Hair follicular keratinocyte (primary cell): ENCODE measurements around the gene COX4I2. TPM values are rescaled to one million over a fixed set of nuclear protein-coding genes. Genes with fewer than 3 reads are reported as not detected.

Experiments used
- total RNA-seq: library from RNA; depleted of rRNA; stranded (reverse); fragments of >200 nt; gene quantifications from 2 replicates; pipeline ENCODE4 v1.2.3, GENCODE V29; 2015

Gene COX4I2
- total RNA-seq: not detected in 2 replicates

DNA sequence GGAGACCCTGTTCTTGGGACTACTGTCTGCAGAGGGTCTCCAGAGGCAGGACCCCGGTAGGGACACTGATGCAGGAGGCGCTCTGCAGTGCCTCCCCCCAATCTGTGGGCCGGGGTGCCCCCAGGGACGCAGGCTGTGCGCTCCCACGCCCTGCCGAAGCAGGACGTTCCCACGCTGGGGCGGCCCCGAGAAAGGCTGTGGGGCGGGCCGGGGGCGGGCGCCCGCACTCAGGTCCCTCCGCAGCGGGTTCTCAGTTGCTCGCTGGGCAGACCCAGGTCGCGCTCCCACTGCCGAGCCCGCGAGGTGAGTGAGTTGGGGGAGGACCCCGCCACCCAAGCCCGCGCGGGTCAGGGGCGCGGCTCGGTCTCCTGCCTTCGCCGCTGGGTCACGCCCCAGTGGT lies at the start of gene COX4I2:
Gene COX4I2 (plus strand): TSS at position 253 of the 400 bp plus-strand sequence. CDS start 1,106 bp downstream, outside the sequence.

GRCh38 chr20:31605031-31605901 lies 32.4 kb upstream of the COX4I2 start, which contains the start of gene ID1:
TSS of gene ID1 (plus strand) at chr20:31605289. CDS start at chr20:31605388, 99 bp downstream.

Other genes with a start within 250 kb of the COX4I2 start
- not detected in 2 replicates for gene DEFB119, start 247.3 kb upstream of the COX4I2 start, total RNA-seq
- gene DEFB121, start 231.7 kb upstream of the COX4I2 start, total RNA-seq: not detected in 2 replicates
- not detected in 2 replicates for gene DEFB123, start 197.3 kb upstream of the COX4I2 start, total RNA-seq
- gene DEFB124, start 162.8 kb upstream of the COX4I2 start, total RNA-seq: not detected in 2 replicates
- not detected in 2 replicates for gene REM1, start 162.6 kb upstream of the COX4I2 start, total RNA-seq
- gene HM13, start 123.5 kb upstream of the COX4I2 start, total RNA-seq: 46.1 and 61.0 TPM in 2 replicates
- gene ID1, start 32.6 kb upstream of the COX4I2 start, total RNA-seq: 149 and 278 TPM in 2 replicates
- 118 and 185 TPM in 2 replicates for gene BCL2L1, start 85.0 kb downstream of the COX4I2 start, total RNA-seq
- 36.5 and 95.4 TPM in 2 replicates for gene TPX2, start 101.4 kb downstream of the COX4I2 start, total RNA-seq
- not detected in 2 replicates for gene MYLK2, start 181.4 kb downstream of the COX4I2 start, total RNA-seq
- not detected in 2 replicates for gene FOXS1, start 207.7 kb downstream of the COX4I2 start, total RNA-seq
- 0.23 TPM in 1 of 2 replicates, not detected in the other for gene DUSP15, start 232.6 kb downstream of the COX4I2 start, total RNA-seq
- gene TTLL9, start 232.7 kb downstream of the COX4I2 start, total RNA-seq: not detected in 2 replicates